Pancreas (tissue), 10 donors: ENCODE data around the gene GPR25. TPM values are rescaled to one million over a fixed set of nuclear protein-coding genes. Genes with fewer than 3 reads are reported as not detected.

Experiments
- ATAC-seq, 4 donors: fragments of 200-7000 bp; cut with Tn5 transposase; one replicate each; pipeline versions ENCODE4 v1.8.0 to v1.9.1; 2020; ENCODE audit warnings: mild to moderate bottlenecking in 4 of 4, moderate library complexity in 4 of 4
- DNase-seq, 6 donors: peaks; one replicate each; pipeline ENCODE4 v3.0.0-alpha.2; 2020
- FAIRE-seq: peaks from 2 replicates; lab custom pipeline; 2012; peaks lifted over from hg19 to GRCh38; lab: Jason Lieb, UNC
- H3K27ac ChIP-seq, 4 donors: fragments of 200-600 bp; sonication (generic); 1 replicate in 3 of 4; 2 replicates in 1 of 4; pipeline versions ENCODE4 v1.5.0 to v1.8.0; 2020
- H3K27me3 ChIP-seq, 4 donors: fragments of 200-600 bp; one replicate each; pipeline ENCODE4 v1.8.0; 2021
- H3K36me3 ChIP-seq, 3 donors: fragments of 200-600 bp; sonication (generic) in 1 of 3; one replicate each; pipeline versions ENCODE4 v1.5.0 to v1.8.0; 2020 to 2021
- H3K4me1 ChIP-seq, 3 donors: fragments of 200-600 bp; one replicate each; pipeline ENCODE4 v1.8.0; 2021
- H3K4me3 ChIP-seq, 4 donors: fragments of 200-600 bp; sonication (generic) in 2 of 4; one replicate each; pipeline versions ENCODE4 v1.5.0 to v1.8.0; 2020 to 2021
- H3K9me3 ChIP-seq, 4 donors: fragments of 200-600 bp; one replicate each; pipeline ENCODE4 v1.8.0; 2021
- WGBS, 2 donors: extraction: QIAGEN DNeasy Blood & Tissue Kit; methylation state at CpG; one replicate each; pipeline ENCODE4 v1.1.7; 2013; 5-methylcytosine and 5-hydroxymethylcytosine counted together
- intact Hi-C, 3 donors: fragments of 100-400 bp; cut with DNase I; formaldehyde crosslinking; loops; one replicate each; pipeline versions ENCODE4 v1.11.1 to v1.14.2; 2022
- polyA plus RNA-seq, 2 donors: library from polyadenylated mRNA; stranded (reverse); fragments of 200-250 nt; gene quantifications; one replicate each; pipeline ENCODE4 v1.2.3, GENCODE V29; 2013
- total RNA-seq, 6 donors: library from RNA; stranded (reverse); fragmentation: NEBNext Ultra II Directional in 4 of 6; extraction: Animal tissue kit (Norgen Biotek cat#: 25700) in 4 of 6; gene quantifications; one replicate each; pipeline versions ENCODE4 v1.2.1 to v1.2.4, GENCODE V29; 2021 to 2023
- TF ChIP-seq, protein P1 (sequence below), 4 donors: fragments of 200-600 bp; sonication (generic) in 3 of 4; IDR thresholded peaks; one replicate each; pipeline versions ENCODE4 v1.5.0 to v1.8.0; 2021; ENCODE audit warnings: antibody characterized with exemption in 4 of 4
- donor health status: healthy with polysubstance abuse.
- donor health status: DM: no; HTN: no; CAD: no; lungs with moderate emphysema.
- donor health status: DM: no; HTN: no; CAD: no.
- donor health status: control.
- donor health status: control.
- donor health status: Bipolar disorder and iron deficiency.
- donor health status: DM: yes; HTN: yes; CAD: no.
- donor health status: DM: no; HTN: no; CAD: no.
- donor health status: DM: no; HTN: no; CAD: no.
- donor health status: DM: yes; HTN: yes; CAD: no.

The GPR25 gene
- total and polyA plus RNA-seq, 8 donors = 0.31 TPM; not detected in 7

DNA sequence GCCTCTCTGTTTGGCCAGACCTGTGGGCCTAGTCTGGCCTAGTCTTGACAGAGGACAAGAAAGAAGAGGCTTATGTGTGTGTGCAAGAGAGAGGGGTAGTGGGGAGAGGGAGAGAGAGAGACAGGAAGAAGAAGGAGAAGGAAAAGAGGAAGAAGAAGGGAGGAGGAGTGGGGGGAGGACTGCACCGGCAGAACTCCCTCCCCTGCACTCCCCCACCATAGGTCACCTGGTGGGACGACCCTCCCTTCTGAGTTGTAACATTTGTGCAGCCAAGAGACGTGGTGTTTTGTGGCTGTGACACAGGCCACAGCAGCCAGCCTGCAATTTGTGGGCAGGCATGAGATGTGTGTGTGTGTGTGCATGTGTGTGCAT is 26.2 kb downstream of the GPR25 start:
- H3K27ac ChIP-seq = no peak overlapping the region
- FAIRE-seq = no peak
- H3K9me3 ChIP-seq = no peaks in the 10 kb centered on the region
- intact Hi-C loops = loop anchor here in 1 of 3 donors (10.0 kb wide), 1 partner anchor 146 kb away; no protein-coding TSS in a partner anchor
- H3K36me3 ChIP-seq = peaks cover 0 to 45% (median 0%) of the 10 kb centered on the region in 3 donors
- DNase-seq = no peak
- no peaks in the 10 kb centered on the region for H3K27me3 ChIP-seq
- no peak for ATAC-seq
- no peak overlapping the region for H3K4me3 ChIP-seq
- 57 to 58% methylated on average over 3 of the region's 3 CpGs for WGBS, 2 donors
- TF ChIP-seq, protein P1, sequence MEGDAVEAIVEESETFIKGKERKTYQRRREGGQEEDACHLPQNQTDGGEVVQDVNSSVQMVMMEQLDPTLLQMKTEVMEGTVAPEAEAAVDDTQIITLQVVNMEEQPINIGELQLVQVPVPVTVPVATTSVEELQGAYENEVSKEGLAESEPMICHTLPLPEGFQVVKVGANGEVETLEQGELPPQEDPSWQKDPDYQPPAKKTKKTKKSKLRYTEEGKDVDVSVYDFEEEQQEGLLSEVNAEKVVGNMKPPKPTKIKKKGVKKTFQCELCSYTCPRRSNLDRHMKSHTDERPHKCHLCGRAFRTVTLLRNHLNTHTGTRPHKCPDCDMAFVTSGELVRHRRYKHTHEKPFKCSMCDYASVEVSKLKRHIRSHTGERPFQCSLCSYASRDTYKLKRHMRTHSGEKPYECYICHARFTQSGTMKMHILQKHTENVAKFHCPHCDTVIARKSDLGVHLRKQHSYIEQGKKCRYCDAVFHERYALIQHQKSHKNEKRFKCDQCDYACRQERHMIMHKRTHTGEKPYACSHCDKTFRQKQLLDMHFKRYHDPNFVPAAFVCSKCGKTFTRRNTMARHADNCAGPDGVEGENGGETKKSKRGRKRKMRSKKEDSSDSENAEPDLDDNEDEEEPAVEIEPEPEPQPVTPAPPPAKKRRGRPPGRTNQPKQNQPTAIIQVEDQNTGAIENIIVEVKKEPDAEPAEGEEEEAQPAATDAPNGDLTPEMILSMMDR (IDR thresholded peaks at IDR 0.05) = no peak
- peaks cover 0 to 4% (median 4%) of the 10 kb centered on the region in 3 donors for H3K4me1 ChIP-seq

DNA sequence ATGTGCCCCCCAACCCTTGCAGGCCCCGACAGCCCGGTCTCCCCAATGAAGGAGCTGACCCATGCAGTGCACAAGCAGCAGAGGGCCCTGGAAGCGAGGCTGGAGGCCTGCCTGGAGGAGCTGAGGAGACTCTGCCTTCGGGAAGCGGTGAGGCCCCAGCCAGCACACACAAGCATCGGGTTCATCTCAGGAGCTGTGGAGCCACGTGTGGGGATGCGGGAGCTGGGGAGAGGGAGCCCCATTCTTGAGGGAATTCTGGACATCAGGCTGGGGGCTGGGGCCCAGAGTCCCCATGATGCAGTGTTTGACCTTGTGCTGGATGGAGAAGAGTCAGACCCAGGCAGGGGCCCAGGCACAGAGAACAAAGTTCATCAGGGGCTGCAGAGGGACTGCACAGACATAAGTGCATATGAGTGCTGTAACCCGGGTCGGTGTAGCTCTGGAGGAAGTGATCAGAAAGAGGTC is 26.7 kb downstream of the GPR25 start:
- H3K36me3 ChIP-seq = peaks cover 0 to 46% (median 0%) of the 10 kb centered on the region in 3 donors
- H3K4me1 ChIP-seq = peaks cover 0 to 4% (median 4%) of the 10 kb centered on the region in 3 donors
- no peaks in the 10 kb centered on the region for H3K9me3 ChIP-seq
- FAIRE-seq = no peak
- TF ChIP-seq, protein P1 (IDR thresholded peaks at IDR 0.05) = no peak
- ATAC-seq = no peak
- H3K27me3 ChIP-seq = no peaks in the 10 kb centered on the region
- no peak overlapping the region for H3K27ac ChIP-seq
- no peak overlapping the region for H3K4me3 ChIP-seq
- WGBS, 2 donors = 90 to 96% methylated on average over 10 of the region's 10 CpGs
- intact Hi-C loops = loop anchor here in 1 of 3 donors (10.0 kb wide), 1 partner anchor 145 kb away; no protein-coding TSS in a partner anchor
- DNase-seq = no peak

DNA sequence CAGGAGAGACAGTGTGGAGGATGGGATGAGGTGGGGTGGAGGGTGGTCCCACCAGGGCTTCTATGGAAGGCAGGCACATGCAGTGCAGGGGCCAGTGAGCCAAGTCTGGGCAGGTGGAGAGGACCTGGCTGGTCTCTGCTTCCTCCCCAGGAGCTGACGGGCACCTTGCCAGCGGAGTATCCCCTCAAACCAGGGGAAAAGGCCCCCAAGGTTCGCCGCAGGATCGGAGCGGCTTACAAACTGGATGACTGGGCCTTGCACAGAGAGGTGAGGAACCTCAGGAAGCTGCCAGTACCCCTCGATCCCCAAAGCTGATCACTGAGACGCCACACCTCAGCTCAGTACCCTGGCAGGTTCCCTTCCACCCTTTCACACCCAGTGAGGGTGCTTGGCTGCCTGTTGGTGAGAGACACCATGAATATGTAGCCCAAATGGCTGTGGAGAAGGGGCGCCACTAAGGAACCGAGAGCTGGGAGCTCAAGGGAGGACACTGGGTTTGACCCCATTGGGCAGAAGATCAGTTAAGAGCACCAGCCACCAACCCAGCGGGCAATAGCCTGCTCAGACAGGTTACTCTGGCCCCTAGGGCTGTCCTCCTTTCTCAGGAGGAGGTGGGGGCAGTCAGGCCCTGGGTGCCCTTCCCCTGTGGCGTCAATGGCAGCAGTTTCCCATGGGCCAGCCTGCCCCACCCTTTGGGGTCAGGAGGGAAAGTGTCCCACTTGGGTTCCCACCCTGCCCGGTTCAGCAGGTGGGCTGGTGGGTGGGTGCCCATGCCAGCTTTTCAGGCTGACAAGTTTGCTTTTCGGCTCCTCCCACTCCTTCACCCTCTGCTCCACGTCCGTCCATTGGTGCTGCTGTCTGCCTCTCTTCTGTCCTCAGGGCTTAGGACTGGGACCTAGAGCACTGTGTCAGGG is 27.4 kb downstream of the GPR25 start:
- TF ChIP-seq, protein P1 (IDR thresholded peaks at IDR 0.05) = no peak
- ATAC-seq (no peak), FAIRE-seq (no peak), DNase-seq (peak in 1 of 6 donors; percentile 61)
- H3K36me3 ChIP-seq = peaks cover 0 to 46% (median 0%) of the 10 kb centered on the region in 3 donors
- peaks cover 0 to 4% (median 4%) of the 10 kb centered on the region in 3 donors for H3K4me1 ChIP-seq
- H3K9me3 ChIP-seq = no peaks in the 10 kb centered on the region
- intact Hi-C loops = loop anchor here in 1 of 3 donors (10.0 kb wide), 1 partner anchor 145 kb away; no protein-coding TSS in a partner anchor
- no peaks in the 10 kb centered on the region for H3K27me3 ChIP-seq
- 89 to 91% methylated on average over 16 of the region's 16 CpGs for whole genome bisulfite sequencing, 2 donors
- no peak overlapping the region for H3K4me3 ChIP-seq
- H3K27ac ChIP-seq = no peak overlapping the region

DNA sequence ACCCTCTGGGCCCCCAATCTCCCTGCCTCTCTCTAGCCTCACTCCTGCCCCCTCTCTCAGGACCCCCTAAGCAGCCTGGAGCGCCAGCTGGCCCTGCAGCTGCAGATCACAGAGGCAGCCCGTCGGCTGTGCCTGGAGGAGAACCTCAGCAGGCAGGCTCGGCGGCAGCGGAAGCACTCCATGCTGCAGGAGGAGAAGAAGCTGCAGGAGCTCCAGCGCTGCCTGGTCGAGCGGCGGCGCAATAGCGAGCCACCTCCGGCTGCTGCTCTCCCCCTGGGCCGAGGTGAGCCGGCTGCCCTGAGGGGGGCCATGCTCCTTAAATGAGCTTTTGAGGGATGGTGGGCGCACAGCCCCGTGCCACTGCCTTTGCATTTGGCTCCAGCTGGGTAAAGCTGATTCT is 28.1 kb downstream of the GPR25 start:
- intact Hi-C loops = no loop called here
- Histone ChIP-seq H3K9me3 (no peaks in the 10 kb centered on the region), H3K27ac (no peak overlapping the region), H3K4me1 (peaks cover 0 to 4% (median 4%) of the 10 kb centered on the region in 3 donors), H3K4me3 (no peak overlapping the region), H3K36me3 (peaks cover 0 to 50% (median 0%) of the 10 kb centered on the region in 3 donors), H3K27me3 (no peaks in the 10 kb centered on the region)
- WGBS, 2 donors = 90 to 94% methylated on average over 15 to 17 of the region's 17 CpGs
- FAIRE-seq (no peak), DNase-seq (no peak), ATAC-seq (no peak)
- TF ChIP-seq, protein P1 (IDR thresholded peaks at IDR 0.05) = no peak
